GM23338 (cell line): ENCODE results near the gene GRK5. TPM values are rescaled to one million over a fixed set of nuclear protein-coding genes. Genes with fewer than 3 reads are reported as not detected.
A peak's percentile ranks its signal among the peaks of the same experiment; 100 is the strongest.

Source experiments
- ATAC-seq: fragments of 200-7000 bp; cut with Tn5 transposase; 3 replicates; pipeline ENCODE4 v1.9.1; 2020
- DNase-seq: peaks from one replicate; pipeline ENCODE4 v3.0.0-alpha.2; 2015; ENCODE audit warnings: low spot score
- H2AFZ ChIP-seq: fragments of 200-600 bp; sonication (generic); 2 replicates; pipeline ENCODE4 v1.8.0; 2016; ENCODE audit warnings: antibody characterized with exemption, mild to moderate bottlenecking, moderate library complexity
- H3F3A ChIP-seq: fragments of 200-600 bp; sonication (generic); replicated peaks from 2 replicates; pipeline ENCODE4 v1.8.0; 2017; ENCODE audit warnings: antibody characterized with exemption, mixed run types, low read depth
- H3K27ac ChIP-seq: fragments of 200-600 bp; sonication (generic); 2 replicates; pipeline ENCODE4 v1.6.1; 2016; ENCODE audit warnings: low read depth
- H3K27me3 ChIP-seq: fragments of 200-600 bp; sonication (generic); 2 replicates; pipeline ENCODE4 v1.8.0; 2016; ENCODE audit warnings: mild to moderate bottlenecking, mixed run types, moderate library complexity; ENCODE audit not compliant: insufficient read depth
- H3K36me3 ChIP-seq: fragments of 200-600 bp; sonication (generic); 2 replicates; pipeline ENCODE4 v1.8.0; 2016; ENCODE audit warnings: mild to moderate bottlenecking; ENCODE audit not compliant: insufficient read depth
- H3K4me1 ChIP-seq: fragments of 200-600 bp; sonication (generic); 2 replicates; pipeline ENCODE4 v1.8.0; 2016; ENCODE audit warnings: mild to moderate bottlenecking, moderate library complexity; ENCODE audit not compliant: insufficient read depth
- H3K4me2 ChIP-seq: fragments of 200-600 bp; sonication (generic); 2 replicates; pipeline ENCODE4 v1.7.1; 2017; ENCODE audit warnings: mixed run types
- H3K4me3 ChIP-seq: fragments of 200-600 bp; sonication (generic); 2 replicates; pipeline ENCODE4 v1.6.1; 2016; ENCODE audit warnings: mixed run types
- H3K79me2 ChIP-seq: fragments of 200-600 bp; sonication (generic); replicated peaks from 2 replicates; pipeline ENCODE4 v1.8.0; 2017; ENCODE audit warnings: mild to moderate bottlenecking; ENCODE audit not compliant: insufficient read depth
- H3K9me2 ChIP-seq: fragments of 200-600 bp; sonication (generic); 2 replicates; pipeline ENCODE4 v1.8.0; 2017; ENCODE audit not compliant: insufficient read depth
- H4K20me1 ChIP-seq: fragments of 200-600 bp; sonication (generic); replicated peaks from 2 replicates; pipeline ENCODE4 v1.8.0; 2017; ENCODE audit warnings: mild to moderate bottlenecking; ENCODE audit not compliant: insufficient read depth
- H3K27ac Mint-ChIP-seq: 2 replicates; pipeline ENCODE4 v1.8.0; 2020; ENCODE audit warnings: inconsistent platforms, mild to moderate bottlenecking, moderate library complexity, mixed read lengths
- H3K27me3 Mint-ChIP-seq: 3 replicates; pipeline ENCODE4 v1.8.0; 2022; ENCODE audit warnings: low read depth, mild to moderate bottlenecking, moderate library complexity, mixed read lengths, inconsistent platforms; ENCODE audit not compliant: insufficient read depth, poor library complexity
- H3K36me3 Mint-ChIP-seq: 3 replicates; pipeline ENCODE4 v1.8.0; 2021; ENCODE audit warnings: low read depth, mild to moderate bottlenecking, inconsistent platforms, moderate library complexity, mixed read lengths
- H3K4me1 Mint-ChIP-seq: 3 replicates; pipeline ENCODE4 v1.8.0; 2020; ENCODE audit warnings: mild to moderate bottlenecking, inconsistent platforms, mixed read lengths
- H3K4me3 Mint-ChIP-seq: 3 replicates; pipeline ENCODE4 v1.8.0; 2021; ENCODE audit warnings: moderate library complexity, mild to moderate bottlenecking, inconsistent platforms, mixed read lengths
- H3K9me3 Mint-ChIP-seq: 3 replicates; pipeline ENCODE4 v1.8.0; 2020; ENCODE audit warnings: moderate library complexity, mild to moderate bottlenecking, inconsistent platforms, mixed read lengths
- CREB1 ChIP-seq: fragments of 250-450 bp; sonication (Bioruptor Pico); IDR thresholded peaks from 2 replicates; pipeline ENCODE4 v1.5.0; 2020; ENCODE audit warnings: low read depth, mild to moderate bottlenecking, moderate library complexity
- CTCF ChIP-seq, 2 experiments: fragments of 200-600 bp in 1 of 2; sonication (generic) in 1 of 2; conservative IDR thresholded peaks; 2 replicates each; pipeline versions ENCODE4 v1.5.1 to v1.6.1; 2016 to 2017; ENCODE audit warnings: antibody characterized with exemption in 2 of 2, low read depth in 2 of 2, mild to moderate bottlenecking in 2 of 2, moderate library complexity in 1 of 2
- EZH2 ChIP-seq: fragments of 200-600 bp; sonication (generic); IDR thresholded peaks from one replicate; pipeline ENCODE4 v1.8.0; 2017; ENCODE audit warnings: antibody characterized with exemption, mild to moderate bottlenecking, low read depth; ENCODE audit not compliant: unreplicated experiment
- EZH2phosphoT487 ChIP-seq: fragments of 200-600 bp; sonication (generic); IDR thresholded peaks from one replicate; pipeline ENCODE4 v1.8.1; 2018; ENCODE audit warnings: antibody characterized with exemption; ENCODE audit not compliant: unreplicated experiment
- JUNB ChIP-seq: IDR thresholded peaks from one replicate; pipeline ENCODE4 v1.6.1; 2016; ENCODE audit warnings: antibody characterized with exemption; ENCODE audit not compliant: unreplicated experiment
- NANOG ChIP-seq: IDR thresholded peaks from 2 replicates; pipeline ENCODE4 v1.6.1; 2016; ENCODE audit warnings: antibody characterized with exemption, borderline replicate concordance
- POLR2AphosphoS5 ChIP-seq: IDR thresholded peaks from 2 replicates; pipeline ENCODE4 v1.6.1; 2016; ENCODE audit warnings: antibody characterized with exemption, low read depth
- STAT1 ChIP-seq: IDR thresholded peaks from one replicate; pipeline ENCODE4 v1.6.1; 2016; ENCODE audit warnings: antibody characterized with exemption; ENCODE audit not compliant: unreplicated experiment
- ZNF114 ChIP-seq: fragments of 250-450 bp; sonication (Bioruptor Pico); IDR thresholded peaks from 2 replicates; pipeline ENCODE4 v1.5.0; 2020; ENCODE audit warnings: mild to moderate bottlenecking, moderate library complexity
- ZNF331 ChIP-seq: fragments of 250-450 bp; sonication (Bioruptor Pico); IDR thresholded peaks from 2 replicates; pipeline ENCODE4 v1.5.0; 2020; ENCODE audit warnings: low read depth, mild to moderate bottlenecking, moderate library complexity
- ZNF462 ChIP-seq: fragments of 250-450 bp; sonication (Bioruptor Pico); IDR thresholded peaks from 2 replicates; pipeline ENCODE4 v1.5.0; 2020; ENCODE audit warnings: mild to moderate bottlenecking, moderate library complexity
- polyA plus RNA-seq: library from polyadenylated mRNA; unstranded; fragments of >200 nt; fragmentation: Nextera tagmentation; extraction: Ambion mirVana; gene quantifications from 2 replicates; pipeline ENCODE4 v1.2.1, GENCODE V29; 2016
- total RNA-seq: library from RNA; depleted of rRNA; stranded (reverse); fragments of >200 nt; shearing (Covaris generic); gene quantifications from 2 replicates; pipeline ENCODE4 v1.2.3, GENCODE V29; 2014
- TF ChIP-seq, protein P1 (sequence below): IDR thresholded peaks from one replicate; pipeline ENCODE4 v1.6.1; 2018; ENCODE audit warnings: antibody characterized with exemption; ENCODE audit not compliant: unreplicated experiment

The GRK5 gene
- total and polyA plus RNA-seq, 2 experiments from 2014 or later = 0.53 to 2.0 TPM

DNA sequence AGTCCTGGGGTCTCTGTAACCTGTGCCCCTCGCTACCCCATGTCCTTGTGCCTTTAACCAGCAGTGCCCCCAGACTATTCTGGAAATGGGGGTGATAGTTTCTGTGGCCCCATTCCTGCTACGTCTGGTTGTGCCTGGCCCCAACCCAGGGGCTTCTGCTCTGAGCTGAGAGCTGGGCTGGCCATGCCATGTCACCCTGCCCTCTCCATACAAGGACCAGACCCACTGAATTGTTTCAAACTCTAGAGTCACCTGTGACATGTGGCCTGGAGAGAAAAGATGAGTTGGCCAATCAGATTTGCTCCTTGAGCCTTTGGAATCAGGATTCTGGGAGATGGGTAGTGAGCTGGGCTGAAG lies 108.6 kb downstream of the GRK5 start:
- H3K4me1 ChIP-seq = peaks cover 23% of the 10 kb centered on the region
- H4K20me1 ChIP-seq = no peaks in the 10 kb centered on the region
- Mint-ChIP-seq H3K9me3 (peaks cover 4% of the 10 kb centered on the region; the same call in 2 of the 3 replicates), H3K27ac (no peak overlapping the region), H3K36me3 (no peaks in the 10 kb centered on the region), H3K27me3 (no peaks in the 10 kb centered on the region), H3K4me3 (no peak overlapping the region), H3K4me1 (peaks cover 40% of the 10 kb centered on the region)
- no peak overlapping the region for H3K4me3 ChIP-seq
- H3K4me2 ChIP-seq = no peak overlapping the region
- H2AFZ ChIP-seq = no peak overlapping the region
- DNase-seq = no peak
- no peaks in the 10 kb centered on the region for H3K9me2 ChIP-seq
- TF ChIP-seq ZNF114 (CRISPR knock-in tag) (no peak), ZNF331 (no peak)
- H3K79me2 ChIP-seq = no peaks in the 10 kb centered on the region
- no peak overlapping the region for H3K27ac ChIP-seq
- 0 out of 2 replicates have a peak, but pooled peaks cover 4% of the 10 kb centered on the region for H3F3A ChIP-seq
- H3K27me3 ChIP-seq = no peaks in the 10 kb centered on the region
- no peaks in the 10 kb centered on the region for H3K36me3 ChIP-seq
- no peak for ATAC-seq

GRCh38 chr10:119316729-119317097 lies 109.3 kb downstream of the GRK5 start:
- Histone ChIP-seq H3K9me2 (no peaks in the 10 kb centered on the region), H3K4me2 (peak overlapping the region; percentile 53; the same call in 1 of the 2 replicates), H4K20me1 (no peaks in the 10 kb centered on the region), H3F3A (0 out of 2 replicates have a peak, but pooled peaks cover 4% of the 10 kb centered on the region), H3K4me1 (peaks cover 23% of the 10 kb centered on the region), H3K27ac (no peak overlapping the region), H3K36me3 (no peaks in the 10 kb centered on the region), H3K79me2 (no peaks in the 10 kb centered on the region), H3K4me3 (no peak overlapping the region), H2AFZ (no peak overlapping the region), H3K27me3 (no peaks in the 10 kb centered on the region)
- Mint-ChIP-seq H3K36me3 (peaks cover 3% of the 10 kb centered on the region; the same call in 2 of the 3 replicates), H3K27ac (peak overlapping the region; percentile 84), H3K27me3 (no peaks in the 10 kb centered on the region), H3K4me3 (no peak overlapping the region; the same call in 2 of the 3 replicates), H3K4me1 (peaks cover 40% of the 10 kb centered on the region), H3K9me3 (peaks cover 10% of the 10 kb centered on the region)
- no peak for ATAC-seq
- no peak for DNase-seq
- TF ChIP-seq EZH2 (no peak), CTCF (conservative IDR thresholded peaks at IDR 0.05; ENCODE audit: low read depth in 2 of 2) (no peak), NANOG (no peak), STAT1 (no peak), ZNF462 (no peak), JUNB (no peak), POLR2AphosphoS5 (no peak), CREB1 (CRISPR knock-in tag) (no peak), EZH2phosphoT487 (no peak), ZNF114 (CRISPR knock-in tag) (no peak)
- TF ChIP-seq, protein P1, sequence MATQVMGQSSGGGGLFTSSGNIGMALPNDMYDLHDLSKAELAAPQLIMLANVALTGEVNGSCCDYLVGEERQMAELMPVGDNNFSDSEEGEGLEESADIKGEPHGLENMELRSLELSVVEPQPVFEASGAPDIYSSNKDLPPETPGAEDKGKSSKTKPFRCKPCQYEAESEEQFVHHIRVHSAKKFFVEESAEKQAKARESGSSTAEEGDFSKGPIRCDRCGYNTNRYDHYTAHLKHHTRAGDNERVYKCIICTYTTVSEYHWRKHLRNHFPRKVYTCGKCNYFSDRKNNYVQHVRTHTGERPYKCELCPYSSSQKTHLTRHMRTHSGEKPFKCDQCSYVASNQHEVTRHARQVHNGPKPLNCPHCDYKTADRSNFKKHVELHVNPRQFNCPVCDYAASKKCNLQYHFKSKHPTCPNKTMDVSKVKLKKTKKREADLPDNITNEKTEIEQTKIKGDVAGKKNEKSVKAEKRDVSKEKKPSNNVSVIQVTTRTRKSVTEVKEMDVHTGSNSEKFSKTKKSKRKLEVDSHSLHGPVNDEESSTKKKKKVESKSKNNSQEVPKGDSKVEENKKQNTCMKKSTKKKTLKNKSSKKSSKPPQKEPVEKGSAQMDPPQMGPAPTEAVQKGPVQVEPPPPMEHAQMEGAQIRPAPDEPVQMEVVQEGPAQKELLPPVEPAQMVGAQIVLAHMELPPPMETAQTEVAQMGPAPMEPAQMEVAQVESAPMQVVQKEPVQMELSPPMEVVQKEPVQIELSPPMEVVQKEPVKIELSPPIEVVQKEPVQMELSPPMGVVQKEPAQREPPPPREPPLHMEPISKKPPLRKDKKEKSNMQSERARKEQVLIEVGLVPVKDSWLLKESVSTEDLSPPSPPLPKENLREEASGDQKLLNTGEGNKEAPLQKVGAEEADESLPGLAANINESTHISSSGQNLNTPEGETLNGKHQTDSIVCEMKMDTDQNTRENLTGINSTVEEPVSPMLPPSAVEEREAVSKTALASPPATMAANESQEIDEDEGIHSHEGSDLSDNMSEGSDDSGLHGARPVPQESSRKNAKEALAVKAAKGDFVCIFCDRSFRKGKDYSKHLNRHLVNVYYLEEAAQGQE = no peak
